A673 (cell line): Measurements from ENCODE around the gene FRY.

Source experiments
- EZH2 ChIP-seq: fragments of 200-600 bp; sonication (generic); IDR thresholded peaks from 2 replicates; pipeline ENCODE4 v1.6.1; 2017; ENCODE audit warnings: borderline replicate concordance, low read depth, mild to moderate bottlenecking, mixed read lengths, antibody characterized with exemption, low read length; ENCODE audit not compliant: poor library complexity, severe bottlenecking
- TF ChIP-seq, protein P1 (sequence below): fragments of 300-800, 200-600 bp; sonication (generic); conservative IDR thresholded peaks from 2 replicates; pipeline ENCODE4 v1.5.1; 2017; ENCODE audit warnings: low read depth, mild to moderate bottlenecking, antibody characterized with exemption, low read length, moderate library complexity, mixed read lengths

DNA sequence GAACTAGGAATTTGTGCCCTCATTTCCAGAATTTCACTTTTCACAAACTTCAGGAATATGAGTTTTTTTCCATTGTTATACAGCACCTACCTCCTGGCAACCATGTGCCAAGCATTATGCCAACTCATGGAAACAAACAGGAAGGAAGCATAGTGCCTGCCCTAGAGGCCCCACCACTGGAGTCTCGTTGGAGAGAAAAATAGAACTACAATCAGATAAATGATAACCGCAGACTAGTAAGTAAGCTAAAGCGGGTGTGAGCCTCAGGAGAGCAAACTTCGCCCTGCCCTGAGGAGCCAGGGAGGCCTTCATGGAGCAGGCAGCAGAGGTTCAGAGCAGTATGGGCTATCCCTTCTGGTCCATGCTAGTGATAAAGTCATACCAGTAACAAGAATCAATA lies 75.9 kb downstream of the FRY start:
- TF ChIP-seq, protein P1, sequence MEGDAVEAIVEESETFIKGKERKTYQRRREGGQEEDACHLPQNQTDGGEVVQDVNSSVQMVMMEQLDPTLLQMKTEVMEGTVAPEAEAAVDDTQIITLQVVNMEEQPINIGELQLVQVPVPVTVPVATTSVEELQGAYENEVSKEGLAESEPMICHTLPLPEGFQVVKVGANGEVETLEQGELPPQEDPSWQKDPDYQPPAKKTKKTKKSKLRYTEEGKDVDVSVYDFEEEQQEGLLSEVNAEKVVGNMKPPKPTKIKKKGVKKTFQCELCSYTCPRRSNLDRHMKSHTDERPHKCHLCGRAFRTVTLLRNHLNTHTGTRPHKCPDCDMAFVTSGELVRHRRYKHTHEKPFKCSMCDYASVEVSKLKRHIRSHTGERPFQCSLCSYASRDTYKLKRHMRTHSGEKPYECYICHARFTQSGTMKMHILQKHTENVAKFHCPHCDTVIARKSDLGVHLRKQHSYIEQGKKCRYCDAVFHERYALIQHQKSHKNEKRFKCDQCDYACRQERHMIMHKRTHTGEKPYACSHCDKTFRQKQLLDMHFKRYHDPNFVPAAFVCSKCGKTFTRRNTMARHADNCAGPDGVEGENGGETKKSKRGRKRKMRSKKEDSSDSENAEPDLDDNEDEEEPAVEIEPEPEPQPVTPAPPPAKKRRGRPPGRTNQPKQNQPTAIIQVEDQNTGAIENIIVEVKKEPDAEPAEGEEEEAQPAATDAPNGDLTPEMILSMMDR, result no peak
- TF ChIP-seq EZH2, result no peak
